Keratinocyte (primary cell): ENCODE measurements around the gene MAP1LC3C.

Source experiments
- CTCF ChIP-seq, 3 experiments: IDR thresholded peaks in 1 of 3; conservative IDR thresholded peaks in 1 of 3; optimal IDR thresholded peaks in 1 of 3; 2 replicates in 2 of 3; 3 replicates in 1 of 3; pipeline versions ENCODE3 to v1.5.1; 2011; ENCODE audit warnings: low read length in 3 of 3, mild to moderate bottlenecking in 3 of 3, moderate library complexity in 2 of 3, control low read depth in 1 of 3, inconsistent platforms in 1 of 3; ENCODE audit not compliant: insufficient read depth in 2 of 3; ENCODE audit errors: extremely low read depth in 1 of 3
- EZH2 ChIP-seq: IDR thresholded peaks from one replicate; pipeline ENCODE4 v1.6.1; 2012; ENCODE audit warnings: inconsistent platforms, mild to moderate bottlenecking, low read length, moderate library complexity

GRCh38 chr1:241979926-241980325 is 19.0 kb downstream of the MAP1LC3C start:
- TF ChIP-seq CTCF (optimal IDR thresholded peaks at IDR 0.05 in 1 of 3, IDR thresholded peaks at IDR 0.05 in 1 of 3, conservative IDR thresholded peaks at IDR 0.05 in 1 of 3; ENCODE audit: extremely low read depth in 1 of 3, insufficient read depth in 2 of 3, low read length in 3 of 3) (no peak), EZH2 (no peak)
